H9 (cell line): ENCODE measurements around the gene NFKBIZ. TPM values are rescaled to one million over a fixed set of nuclear protein-coding genes. Genes with fewer than 3 reads are reported as not detected.

Experiments used
- DNase-seq: peaks from one replicate; pipeline ENCODE4 v3.0.0-alpha.2; 2017
- H2AFZ ChIP-seq: one replicate; pipeline ENCODE4 v1.6.1; 2013; ENCODE audit warnings: mild to moderate bottlenecking, low read length, control low read depth, moderate library complexity
- H2AK5ac ChIP-seq: 2 replicates; pipeline ENCODE4 v1.6.1; 2013; ENCODE audit warnings: low read length, control low read depth, mixed read lengths; ENCODE audit not compliant: insufficient read length
- H2BK120ac ChIP-seq: one replicate; pipeline ENCODE4 v1.6.1; 2013; ENCODE audit warnings: low read depth, mild to moderate bottlenecking, low read length, control low read depth, inconsistent platforms; ENCODE audit not compliant: poor library complexity, severe bottlenecking
- H2BK12ac ChIP-seq: 2 replicates; pipeline ENCODE4 v1.6.1; 2013; ENCODE audit warnings: low read length, control low read depth, mixed read lengths, low read depth; ENCODE audit not compliant: insufficient read length
- H2BK15ac ChIP-seq: 2 replicates; pipeline ENCODE4 v1.6.1; 2013; ENCODE audit warnings: low read depth, low read length, control low read depth
- H2BK20ac ChIP-seq: one replicate; pipeline ENCODE4 v1.6.1; 2013; ENCODE audit warnings: low read depth, mild to moderate bottlenecking, low read length, control low read depth, inconsistent platforms; ENCODE audit not compliant: poor library complexity, severe bottlenecking
- H2BK5ac ChIP-seq: 2 replicates; pipeline ENCODE4 v1.6.1; 2013; ENCODE audit warnings: low read length, control low read depth, mixed read lengths; ENCODE audit not compliant: insufficient read length
- H3K14ac ChIP-seq: 2 replicates; pipeline ENCODE4 v1.6.1; 2013; ENCODE audit warnings: low read length, control low read depth; ENCODE audit not compliant: insufficient read depth
- H3K18ac ChIP-seq: 2 replicates; pipeline ENCODE4 v1.6.1; 2013; ENCODE audit warnings: low read depth, mild to moderate bottlenecking, mixed read lengths, low read length, control low read depth; ENCODE audit not compliant: insufficient read length
- H3K23ac ChIP-seq: 2 replicates; pipeline ENCODE4 v1.6.1; 2013; ENCODE audit warnings: low read length, control low read depth, mixed read lengths, low read depth; ENCODE audit not compliant: insufficient read length
- H3K23me2 ChIP-seq: 2 replicates; pipeline ENCODE4 v1.6.1; 2013; ENCODE audit warnings: low read depth, mild to moderate bottlenecking, mixed read lengths, low read length, control low read depth; ENCODE audit not compliant: insufficient read length, poor library complexity, severe bottlenecking
- H3K27ac ChIP-seq: 2 replicates; pipeline ENCODE4 v1.5.1; 2013; ENCODE audit warnings: low read length, control low read depth, mixed read lengths, low read depth; ENCODE audit not compliant: insufficient read length
- H3K27me3 ChIP-seq: 2 replicates; pipeline ENCODE4 v1.6.1; 2013; ENCODE audit warnings: low read length, control low read depth, inconsistent platforms; ENCODE audit not compliant: insufficient read depth
- H3K4ac ChIP-seq: 2 replicates; pipeline ENCODE4 v1.6.1; 2013; ENCODE audit warnings: low read depth, mild to moderate bottlenecking, control low read depth, inconsistent platforms, low read length, moderate library complexity
- H3K4me1 ChIP-seq: 2 replicates; pipeline ENCODE4 v1.6.1; 2013; ENCODE audit warnings: low read length, control low read depth, inconsistent platforms; ENCODE audit not compliant: insufficient read depth
- H3K4me2 ChIP-seq: 2 replicates; pipeline ENCODE4 v1.6.1; 2013; ENCODE audit warnings: low read length, control low read depth, mixed read lengths; ENCODE audit not compliant: insufficient read length, insufficient read depth
- H3K56ac ChIP-seq: 2 replicates; pipeline ENCODE4 v1.6.1; 2013; ENCODE audit warnings: low read depth, mild to moderate bottlenecking, mixed read lengths, low read length, control low read depth; ENCODE audit not compliant: insufficient read length
- H3K79me1 ChIP-seq: 2 replicates; pipeline ENCODE4 v1.6.1; 2013; ENCODE audit warnings: low read depth, mild to moderate bottlenecking, moderate library complexity, low read length, control low read depth, inconsistent platforms; ENCODE audit not compliant: insufficient read depth, poor library complexity, severe bottlenecking
- H3K79me2 ChIP-seq: 2 replicates; pipeline ENCODE4 v1.6.1; 2013; ENCODE audit warnings: low read length, control low read depth, inconsistent platforms; ENCODE audit not compliant: insufficient read depth
- H3K9ac ChIP-seq: 2 replicates; pipeline ENCODE4 v1.6.1; 2013; ENCODE audit warnings: low read length, control low read depth, mixed read lengths; ENCODE audit not compliant: insufficient read length; ENCODE audit errors: extremely low read depth
- H3K9me3 ChIP-seq: one replicate; pipeline ENCODE4 v1.6.1; 2013; ENCODE audit warnings: low read depth, low read length, inconsistent platforms; ENCODE audit not compliant: control insufficient read depth
- H3T11ph ChIP-seq: one replicate; pipeline ENCODE4 v1.6.1; 2013; ENCODE audit warnings: mild to moderate bottlenecking, low read length, control low read depth, inconsistent platforms
- H4K20me1 ChIP-seq: one replicate; pipeline ENCODE4 v1.6.1; 2013; ENCODE audit not compliant: control insufficient read depth, insufficient read length, insufficient read depth
- H4K5ac ChIP-seq: 2 replicates; pipeline ENCODE4 v1.6.1; 2013; ENCODE audit warnings: low read depth, mild to moderate bottlenecking, mixed read lengths, low read length, control low read depth; ENCODE audit not compliant: insufficient read length
- H4K8ac ChIP-seq: replicated peaks from 2 replicates; pipeline ENCODE4 v1.6.1; 2013; ENCODE audit warnings: low read length, control low read depth, mixed read lengths, low read depth; ENCODE audit not compliant: insufficient read length
- H4K91ac ChIP-seq: 2 replicates; pipeline ENCODE4 v1.6.1; 2013; ENCODE audit warnings: low read depth, mild to moderate bottlenecking, moderate library complexity, mixed read lengths, low read length, control low read depth; ENCODE audit not compliant: insufficient read length
- H3K27ac Mint-ChIP-seq, 3 experiments: 2 replicates in 2 of 3; 3 replicates in 1 of 3; pipeline ENCODE4 v1.8.0; 2020 to 2021; ENCODE audit warnings: mixed read lengths in 3 of 3, mild to moderate bottlenecking in 1 of 3, moderate library complexity in 1 of 3
- H3K27me3 Mint-ChIP-seq: 2 replicates; pipeline ENCODE4 v1.8.0; 2021; ENCODE audit warnings: low read depth, mild to moderate bottlenecking, moderate library complexity, mixed read lengths
- H3K36me3 Mint-ChIP-seq, 3 experiments: 2 replicates in 2 of 3; 3 replicates in 1 of 3; pipeline ENCODE4 v1.8.0; 2020 to 2021; ENCODE audit warnings: low read depth in 3 of 3, mixed read lengths in 3 of 3; ENCODE audit not compliant: insufficient read depth in 1 of 3
- H3K4me1 Mint-ChIP-seq, 2 experiments: 2 replicates each; pipeline ENCODE4 v1.8.0; 2020; ENCODE audit warnings: mixed read lengths in 2 of 2
- H3K4me3 Mint-ChIP-seq, 2 experiments: 2 replicates in 1 of 2; 3 replicates in 1 of 2; pipeline ENCODE4 v1.8.0; 2020 to 2021; ENCODE audit warnings: mild to moderate bottlenecking in 2 of 2, mixed read lengths in 2 of 2, moderate library complexity in 1 of 2
- H3K9me3 Mint-ChIP-seq, 2 experiments: 2 replicates in 1 of 2; 3 replicates in 1 of 2; pipeline ENCODE4 v1.8.0; 2020; ENCODE audit warnings: mild to moderate bottlenecking in 2 of 2, mixed read lengths in 2 of 2, moderate library complexity in 1 of 2
- WGBS: extraction: QIAGEN DNeasy Blood & Tissue Kit; methylation state at CpG from one replicate; pipeline ENCODE4 v1.1.7; 2013; ENCODE audit warnings: missing lambda C conversion rate, low lambda C conversion rate, mixed read lengths; ENCODE audit not compliant: insufficient read length; ENCODE audit errors: extremely low coverage; 5-methylcytosine and 5-hydroxymethylcytosine counted together
- total RNA-seq: library from RNA; stranded (reverse); gene quantifications from 2 replicates; pipeline ENCODE4 v1.2.1, GENCODE V29; 2021
- TF ChIP-seq, protein P1 (sequence below): fragments of 200-600 bp; sonication (generic); conservative IDR thresholded peaks from 3 replicates; pipeline ENCODE4 v1.8.0; 2021; ENCODE audit warnings: antibody characterized with exemption, mild to moderate bottlenecking

Gene NFKBIZ
- total RNA-seq, 1 experiment from 2014 or later: 11.1 TPM

DNA sequence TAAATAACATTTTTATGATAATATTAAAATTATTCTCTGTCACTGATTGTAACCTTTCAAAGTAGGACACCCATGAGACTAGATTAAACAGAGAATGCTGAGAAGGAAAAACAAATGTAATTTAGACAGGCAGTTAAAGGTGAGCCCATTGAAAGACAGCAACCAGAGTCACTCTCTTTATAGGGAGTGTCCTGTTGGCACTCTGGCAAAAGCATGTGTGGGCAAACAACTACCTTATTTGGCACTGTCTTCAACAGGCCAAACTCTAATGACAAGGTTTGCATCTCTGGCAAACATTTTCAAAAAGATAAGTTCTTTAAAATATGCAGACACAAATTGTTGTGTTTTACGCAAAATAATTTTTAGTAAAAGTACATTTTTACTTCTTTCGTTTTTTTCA, 29.8 kb downstream of the NFKBIZ start:
- Histone ChIP-seq H3K4me1 (no peaks in the 10 kb centered on the region), H3K23me2 (no peaks in the 10 kb centered on the region), H3K27me3 (no peaks in the 10 kb centered on the region), H3K14ac (no peak overlapping the region), H4K91ac (no peak overlapping the region), H4K8ac (no peak overlapping the region), H4K5ac (no peak overlapping the region), H2BK12ac (no peak overlapping the region), H3K9me3 (no peaks in the 10 kb centered on the region), H3K9ac (no peak overlapping the region), H3K4ac (no peak overlapping the region), H3K27ac (no peak overlapping the region), H2AFZ (no peak overlapping the region), H2BK120ac (no peak overlapping the region), H3K18ac (no peak overlapping the region), H3K79me2 (no peaks in the 10 kb centered on the region), H3T11ph (no peak overlapping the region), H2AK5ac (no peak overlapping the region), H3K79me1 (no peaks in the 10 kb centered on the region), H3K23ac (no peak overlapping the region), H2BK15ac (no peak overlapping the region), H4K20me1 (no peaks in the 10 kb centered on the region), H3K56ac (no peak overlapping the region), H2BK5ac (no peak overlapping the region), H2BK20ac (no peak overlapping the region), H3K4me2 (no peak overlapping the region)
- Mint-ChIP-seq H3K36me3 (no peaks in the 10 kb centered on the region), H3K4me1 (no peaks in the 10 kb centered on the region), H3K4me3 (no peak overlapping the region), H3K27me3 (no peaks in the 10 kb centered on the region), H3K9me3 (no peaks in the 10 kb centered on the region), H3K27ac (no peak overlapping the region; a peak in 1 of 7 replicates)
- TF ChIP-seq, protein P1, sequence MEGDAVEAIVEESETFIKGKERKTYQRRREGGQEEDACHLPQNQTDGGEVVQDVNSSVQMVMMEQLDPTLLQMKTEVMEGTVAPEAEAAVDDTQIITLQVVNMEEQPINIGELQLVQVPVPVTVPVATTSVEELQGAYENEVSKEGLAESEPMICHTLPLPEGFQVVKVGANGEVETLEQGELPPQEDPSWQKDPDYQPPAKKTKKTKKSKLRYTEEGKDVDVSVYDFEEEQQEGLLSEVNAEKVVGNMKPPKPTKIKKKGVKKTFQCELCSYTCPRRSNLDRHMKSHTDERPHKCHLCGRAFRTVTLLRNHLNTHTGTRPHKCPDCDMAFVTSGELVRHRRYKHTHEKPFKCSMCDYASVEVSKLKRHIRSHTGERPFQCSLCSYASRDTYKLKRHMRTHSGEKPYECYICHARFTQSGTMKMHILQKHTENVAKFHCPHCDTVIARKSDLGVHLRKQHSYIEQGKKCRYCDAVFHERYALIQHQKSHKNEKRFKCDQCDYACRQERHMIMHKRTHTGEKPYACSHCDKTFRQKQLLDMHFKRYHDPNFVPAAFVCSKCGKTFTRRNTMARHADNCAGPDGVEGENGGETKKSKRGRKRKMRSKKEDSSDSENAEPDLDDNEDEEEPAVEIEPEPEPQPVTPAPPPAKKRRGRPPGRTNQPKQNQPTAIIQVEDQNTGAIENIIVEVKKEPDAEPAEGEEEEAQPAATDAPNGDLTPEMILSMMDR: no peak
- DNase-seq: no peak
- WGBS: no CpG with 5 or more reads among the region's 2 CpGs
